Central memory CD8-positive, alpha-beta T cell (primary cell): ENCODE results near the gene ABCA2.

Experiments used
- ATAC-seq: fragments of 150-1000 bp; cut with Tn5 transposase; replicated peaks from 2 replicates; pipeline ENCODE4 v1.10.0; 2022; ENCODE audit warnings: mild to moderate bottlenecking, moderate FRiP score, moderate number of reproducible peaks; ENCODE audit not compliant: poor library complexity, severe bottlenecking; ENCODE audit errors: extremely low read depth
- DNase-seq, 2 donors: peaks; one replicate each; pipeline ENCODE4 v3.0.0; 2021; ENCODE audit warnings: low spot score in 2 of 2
- H3K27ac Mint-ChIP-seq: one replicate; pipeline ENCODE4 v1.8.0; 2022; ENCODE audit warnings: low read depth, mild to moderate bottlenecking, moderate library complexity, mixed read lengths
- H3K27me3 Mint-ChIP-seq: one replicate; pipeline ENCODE4 v1.8.0; 2022; ENCODE audit warnings: mixed read lengths
- H3K36me3 Mint-ChIP-seq: one replicate; pipeline ENCODE4 v1.8.0; 2022; ENCODE audit warnings: mild to moderate bottlenecking, moderate library complexity, mixed read lengths; ENCODE audit not compliant: insufficient read depth
- H3K4me1 Mint-ChIP-seq: one replicate; pipeline ENCODE4 v1.8.0; 2022; ENCODE audit warnings: mixed read lengths
- H3K4me3 Mint-ChIP-seq: one replicate; pipeline ENCODE4 v1.8.0; 2022; ENCODE audit warnings: mild to moderate bottlenecking, moderate library complexity, mixed read lengths
- H3K9me3 Mint-ChIP-seq: one replicate; pipeline ENCODE4 v1.8.0; 2022; ENCODE audit warnings: mixed read lengths

The ABCA2 gene

GRCh38 chr9:137028263-137029057, 423 bp upstream of the ABCA2 start:
- peaks cover 15% of the 10 kb centered on the region for H3K36me3 Mint-ChIP-seq
- H3K27me3 Mint-ChIP-seq = no peaks in the 10 kb centered on the region
- ATAC-seq (peak; percentile 51), DNase-seq (peak; percentile 45 to 50)
- peak overlapping the region; percentile 86 for H3K4me3 Mint-ChIP-seq
- no peaks in the 10 kb centered on the region for H3K9me3 Mint-ChIP-seq
- peak overlapping the region; percentile 75 for H3K27ac Mint-ChIP-seq
- H3K4me1 Mint-ChIP-seq = peaks cover 48% of the 10 kb centered on the region

DNA sequence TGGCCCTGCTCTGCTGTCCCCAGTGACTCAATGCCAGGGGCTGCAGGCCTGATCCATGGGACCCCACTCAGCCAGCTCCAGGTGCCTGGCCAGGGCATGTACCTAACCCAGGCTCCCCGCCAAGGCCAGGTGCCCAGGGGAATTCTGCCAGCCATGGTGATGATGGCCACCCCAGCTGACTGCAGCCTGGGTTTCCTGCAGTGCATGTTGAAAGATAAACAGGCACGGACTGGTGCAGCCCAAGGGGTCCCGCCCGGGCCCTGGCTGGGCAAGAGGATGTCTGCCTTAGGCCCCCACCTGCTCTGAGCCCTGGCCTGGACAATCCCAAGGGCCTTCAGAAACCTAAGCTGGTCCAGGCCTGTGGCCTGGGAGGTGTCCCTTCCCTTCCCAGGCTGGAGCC, 1.2 kb downstream of the ABCA2 start:
- H3K4me3 Mint-ChIP-seq = peak overlapping the region; percentile 86
- H3K27me3 Mint-ChIP-seq = no peaks in the 10 kb centered on the region
- peaks cover 38% of the 10 kb centered on the region for H3K4me1 Mint-ChIP-seq
- DNase-seq (no peak), ATAC-seq (no peak)
- H3K9me3 Mint-ChIP-seq = no peaks in the 10 kb centered on the region
- peaks cover 17% of the 10 kb centered on the region for H3K36me3 Mint-ChIP-seq
- peak overlapping the region; percentile 90 for H3K27ac Mint-ChIP-seq

DNA sequence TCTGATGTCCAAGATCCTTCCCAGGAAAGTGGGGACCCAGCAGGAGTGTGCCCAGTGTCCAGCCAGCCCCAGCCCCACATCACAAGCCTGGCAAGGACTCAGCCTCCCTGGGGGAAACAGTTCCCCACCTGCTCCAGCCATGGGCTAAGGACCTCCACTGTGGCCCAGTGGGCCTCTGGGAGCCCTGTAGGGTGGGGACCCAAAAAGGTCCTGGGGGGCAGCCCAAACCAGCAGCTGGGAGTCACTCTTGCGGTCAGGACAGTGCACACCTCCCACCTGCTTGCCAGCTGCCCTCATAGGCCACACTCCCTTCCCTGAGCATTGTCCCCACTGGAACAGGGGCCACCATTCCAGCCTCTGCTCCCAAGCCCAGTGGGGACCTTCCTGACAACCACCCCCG, 1.7 kb downstream of the ABCA2 start:
- Mint-ChIP-seq H3K27me3 (no peaks in the 10 kb centered on the region), H3K36me3 (peaks cover 16% of the 10 kb centered on the region), H3K9me3 (no peaks in the 10 kb centered on the region), H3K4me3 (peak overlapping the region; percentile 86), H3K4me1 (peaks cover 36% of the 10 kb centered on the region), H3K27ac (peak overlapping the region; percentile 90)
- no peak for DNase-seq
- ATAC-seq = no peak

- ATAC-seq = no peak
- H3K4me3 Mint-ChIP-seq = no peak overlapping the region
These were observed 2.5 kb downstream of the ABCA2 start for GRCh38 chr9:137025517-137025966.

GRCh38 chr9:137023583-137023991, 4.5 kb downstream of the ABCA2 start:
- no peaks in the 10 kb centered on the region for H3K27me3 Mint-ChIP-seq
- no peak for ATAC-seq
- DNase-seq = no peak
- no peak overlapping the region for H3K27ac Mint-ChIP-seq
- H3K4me1 Mint-ChIP-seq = peaks cover 18% of the 10 kb centered on the region
- H3K4me3 Mint-ChIP-seq = no peak overlapping the region
- peaks cover 8% of the 10 kb centered on the region for H3K36me3 Mint-ChIP-seq
- no peaks in the 10 kb centered on the region for H3K9me3 Mint-ChIP-seq

More at GRCh38 chr9:137025517-137025966, 2.5 kb downstream of the ABCA2 start:
- Mint-ChIP-seq H3K9me3 (no peaks in the 10 kb centered on the region), H3K4me1 (peaks cover 31% of the 10 kb centered on the region), H3K36me3 (peaks cover 14% of the 10 kb centered on the region), H3K27ac (no peak overlapping the region), H3K27me3 (no peaks in the 10 kb centered on the region)
- DNase-seq = no peak

DNA sequence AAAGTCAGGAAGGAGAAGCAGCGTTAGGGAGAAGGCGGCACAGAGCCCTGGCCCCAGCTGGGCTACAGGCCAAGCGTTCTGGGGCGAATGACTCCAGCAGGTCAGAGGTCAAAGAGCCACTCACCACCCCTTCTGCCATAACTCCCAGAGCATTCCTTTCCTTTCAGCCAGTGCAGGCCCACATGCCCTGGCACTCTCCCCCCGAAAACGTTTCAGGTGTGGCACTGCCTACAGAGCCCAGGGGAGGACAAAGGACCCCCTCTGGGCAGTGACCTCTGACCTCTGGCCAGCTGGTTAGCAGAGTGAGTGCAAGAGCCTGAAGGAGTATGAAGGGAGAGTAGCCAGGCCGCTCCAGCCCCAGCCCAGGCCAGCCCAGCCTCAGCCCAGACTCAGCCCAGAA, 4.9 kb downstream of the ABCA2 start:
- no peaks in the 10 kb centered on the region for H3K9me3 Mint-ChIP-seq
- H3K4me1 Mint-ChIP-seq = peaks cover 18% of the 10 kb centered on the region
- peaks cover 6% of the 10 kb centered on the region for H3K36me3 Mint-ChIP-seq
- no peak overlapping the region for H3K4me3 Mint-ChIP-seq
- DNase-seq (no peak), ATAC-seq (no peak)
- no peaks in the 10 kb centered on the region for H3K27me3 Mint-ChIP-seq
- H3K27ac Mint-ChIP-seq = no peak overlapping the region

DNA sequence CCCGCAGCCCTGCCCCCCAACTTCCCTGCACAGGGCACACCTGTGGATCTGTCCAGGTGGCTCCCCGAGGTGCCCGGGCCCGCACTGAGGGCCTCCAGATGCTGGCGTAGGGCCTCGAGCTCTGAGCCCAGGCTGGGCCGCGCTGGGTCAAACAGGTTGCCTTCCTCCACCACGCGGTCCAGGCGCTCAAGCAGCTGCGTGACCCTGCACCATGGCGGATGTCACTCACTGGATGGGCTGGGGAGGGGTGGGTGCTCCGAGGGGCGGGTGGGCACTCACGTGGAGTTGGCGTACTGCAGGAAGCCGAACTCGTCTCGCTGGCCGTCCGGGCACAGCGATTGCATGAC, 5.4 kb downstream of the ABCA2 start:
- Mint-ChIP-seq H3K27me3 (no peaks in the 10 kb centered on the region), H3K4me1 (peaks cover 18% of the 10 kb centered on the region), H3K4me3 (no peak overlapping the region), H3K36me3 (peaks cover 6% of the 10 kb centered on the region), H3K9me3 (no peaks in the 10 kb centered on the region), H3K27ac (no peak overlapping the region)
- no peak for ATAC-seq
- no peak for DNase-seq

DNA sequence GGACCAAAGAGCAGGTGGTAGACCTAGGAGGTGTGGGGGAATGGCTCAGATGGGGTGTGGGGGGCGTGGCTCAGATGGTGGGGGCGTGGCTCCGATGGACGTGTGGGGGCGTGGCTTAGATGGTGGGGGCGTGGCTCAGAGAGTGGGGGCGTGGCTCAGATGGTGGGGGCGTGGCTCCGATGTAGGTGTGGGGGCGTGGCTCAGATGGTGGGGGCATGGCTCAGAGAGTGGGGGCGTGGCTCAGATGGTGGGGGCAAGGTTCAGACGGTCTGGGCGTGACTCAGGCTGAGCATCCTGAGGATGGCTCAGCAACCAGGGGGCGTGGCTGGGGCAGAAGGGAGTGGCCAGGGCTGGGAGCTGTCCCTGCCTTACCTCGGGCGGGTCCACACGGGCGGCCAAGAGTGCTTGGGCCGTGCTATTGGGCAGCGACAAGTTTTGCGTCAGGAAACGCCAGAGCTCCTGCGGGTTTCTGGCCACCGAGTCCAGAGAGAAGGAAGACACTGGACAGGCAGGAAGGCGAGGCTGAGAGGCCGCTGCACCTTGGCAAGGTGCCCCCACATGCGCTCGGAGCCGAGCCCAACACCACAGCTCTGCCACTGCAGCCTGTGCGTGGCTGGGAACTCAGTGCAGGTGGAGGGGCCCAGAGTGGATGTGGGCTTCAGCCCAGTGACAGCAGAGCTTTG, 5.9 kb downstream of the ABCA2 start:
- Mint-ChIP-seq H3K36me3 (peaks cover 6% of the 10 kb centered on the region), H3K4me3 (no peak overlapping the region), H3K27ac (no peak overlapping the region), H3K9me3 (no peaks in the 10 kb centered on the region), H3K27me3 (no peaks in the 10 kb centered on the region), H3K4me1 (peaks cover 18% of the 10 kb centered on the region)
- DNase-seq = peak; percentile 45 to 58
- peak; percentile 64 for ATAC-seq

GRCh38 chr9:137021568-137021978, 6.5 kb downstream of the ABCA2 start:
- no peak overlapping the region for H3K27ac Mint-ChIP-seq
- H3K9me3 Mint-ChIP-seq = no peaks in the 10 kb centered on the region
- no peaks in the 10 kb centered on the region for H3K27me3 Mint-ChIP-seq
- DNase-seq (no peak), ATAC-seq (no peak)
- H3K36me3 Mint-ChIP-seq = peaks cover 6% of the 10 kb centered on the region
- peaks cover 15% of the 10 kb centered on the region for H3K4me1 Mint-ChIP-seq
- H3K4me3 Mint-ChIP-seq = no peak overlapping the region

DNA sequence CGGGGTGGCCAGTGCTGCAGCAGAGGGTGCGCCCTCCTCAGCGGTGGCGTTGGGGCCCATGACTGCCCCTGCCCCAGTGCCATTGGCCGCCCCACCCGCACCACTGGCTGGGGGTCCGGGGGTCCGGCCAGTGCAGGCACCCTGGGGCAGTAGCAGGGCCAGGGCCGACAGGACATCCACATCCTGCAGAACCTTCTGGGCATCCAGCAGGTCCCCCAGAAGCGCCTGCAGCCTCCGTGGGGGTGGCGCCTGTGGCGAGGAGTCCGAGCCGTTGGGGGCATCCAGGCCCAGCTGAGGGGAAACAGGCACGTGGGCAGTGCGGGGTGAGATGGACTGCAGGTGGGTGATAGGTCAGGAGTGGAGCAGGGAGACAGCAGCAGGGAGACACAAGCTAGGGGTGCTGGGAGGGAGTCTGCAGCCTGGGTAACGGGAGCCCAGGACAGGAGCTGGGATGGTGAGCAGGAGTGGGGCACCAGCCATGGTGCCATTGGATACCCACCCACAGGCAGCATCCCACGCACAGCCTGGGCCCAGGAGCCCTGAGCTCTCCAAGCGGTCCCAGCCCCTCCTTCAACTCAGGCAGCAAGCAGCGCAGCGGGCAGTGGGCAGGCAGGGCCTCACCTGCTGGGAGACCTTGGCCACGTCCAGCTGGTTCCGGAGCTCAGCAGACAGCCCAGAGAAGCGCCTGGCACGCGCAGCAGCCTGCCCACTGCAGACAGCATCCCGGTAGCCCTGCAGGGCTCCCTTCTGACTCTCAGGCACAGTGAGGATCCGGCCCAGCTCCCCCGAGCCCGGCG, 7.1 kb downstream of the ABCA2 start:
- H3K27ac Mint-ChIP-seq = no peak overlapping the region
- H3K9me3 Mint-ChIP-seq = no peaks in the 10 kb centered on the region
- no peak for DNase-seq
- H3K27me3 Mint-ChIP-seq = no peaks in the 10 kb centered on the region
- H3K4me1 Mint-ChIP-seq = peaks cover 9% of the 10 kb centered on the region
- no peak for ATAC-seq
- peaks cover 6% of the 10 kb centered on the region for H3K36me3 Mint-ChIP-seq
- no peak overlapping the region for H3K4me3 Mint-ChIP-seq

GRCh38 chr9:137019891-137020683, 8.0 kb downstream of the ABCA2 start:
- Mint-ChIP-seq H3K4me3 (no peak overlapping the region), H3K27me3 (no peaks in the 10 kb centered on the region), H3K27ac (no peak overlapping the region), H3K9me3 (no peaks in the 10 kb centered on the region), H3K36me3 (peaks cover 6% of the 10 kb centered on the region), H3K4me1 (peaks cover 5% of the 10 kb centered on the region)
- DNase-seq (no peak), ATAC-seq (no peak)
